Kidney (tissue), 14 donors: ENCODE measurements around the gene CCDC85B. TPM values are rescaled to one million over a fixed set of nuclear protein-coding genes. Genes with fewer than 3 reads are reported as not detected.

ENCODE experiments used
- DNase-seq, 5 donors: peaks; one replicate each; pipeline ENCODE4 v3.0.0-alpha.2; 2013 to 2020
- FAIRE-seq: peaks from 2 replicates; lab custom pipeline; 2012; peaks lifted over from hg19 to GRCh38; lab: Jason Lieb, UNC
- H3K27ac ChIP-seq, 2 donors: one replicate each; pipeline ENCODE4 v1.7.0; 2013; ENCODE audit warnings: low read depth in 2 of 2, low read length in 2 of 2, inconsistent platforms in 1 of 2
- H3K27me3 ChIP-seq: one replicate; pipeline ENCODE4 v1.7.1; 2013; ENCODE audit warnings: low read length, inconsistent platforms; ENCODE audit not compliant: control insufficient read depth, insufficient read depth
- H3K36me3 ChIP-seq, 3 donors: one replicate each; pipeline versions ENCODE4 v1.7.0 to v1.7.1; 2013; ENCODE audit warnings: low read length in 3 of 3, control low read depth in 1 of 3, inconsistent platforms in 1 of 3; ENCODE audit not compliant: insufficient read depth in 3 of 3, control insufficient read depth in 2 of 3
- H3K4me1 ChIP-seq, 3 donors: one replicate each; pipeline versions ENCODE4 v1.7.0 to v1.7.1; 2013; ENCODE audit warnings: low read length in 3 of 3, inconsistent platforms in 1 of 3, low read depth in 1 of 3; ENCODE audit not compliant: control insufficient read depth in 2 of 3, insufficient read depth in 2 of 3
- H3K4me3 ChIP-seq, 3 donors: one replicate each; pipeline versions ENCODE4 v1.7.0 to v1.8.1; 2013; ENCODE audit warnings: low read length in 3 of 3, control low read depth in 1 of 3, inconsistent platforms in 1 of 3
- H3K9ac ChIP-seq, 3 donors: one replicate each; pipeline versions ENCODE4 v1.7.0 to v1.7.1; 2013; ENCODE audit warnings: low read length in 3 of 3, control low read depth in 1 of 3, inconsistent platforms in 1 of 3
- H3K9me3 ChIP-seq, 3 donors: one replicate each; pipeline versions ENCODE4 v1.7.0 to v1.7.1; 2013; ENCODE audit warnings: low read length in 3 of 3, control low read depth in 1 of 3, inconsistent platforms in 1 of 3; ENCODE audit not compliant: control insufficient read depth in 2 of 3, insufficient read depth in 1 of 3
- intact Hi-C: fragments of 100-400 bp; cut with DNase I; formaldehyde crosslinking; loops from one replicate; pipeline ENCODE4 v1.11.1; 2022
- polyA plus RNA-seq: library from polyadenylated mRNA; stranded (reverse); fragments of 350-450 nt; fragmentation: Illumina TruSeq; extraction: RNeasy Lipid Tissue Mini Kit (QIAGEN cat#74804); gene quantifications from one replicate; pipeline ENCODE4 v1.2.3, GENCODE V29; 2014; ENCODE audit warnings: low read depth, low replicate concordance; ENCODE audit not compliant: insufficient read depth
- total RNA-seq: library from RNA; stranded (reverse); fragmentation: NEBNext Ultra II Directional; extraction: Animal tissue kit (Norgen Biotek cat#: 25700); gene quantifications from one replicate; pipeline ENCODE4 v1.2.1, GENCODE V29; 2021
- TF ChIP-seq, protein P1 (sequence below): IDR thresholded peaks from 3 replicates; pipeline ENCODE4 v1.5.1; 2012; ENCODE audit warnings: mild to moderate bottlenecking, moderate library complexity, borderline replicate concordance; ENCODE audit not compliant: insufficient read depth; ENCODE audit errors: extremely low read depth
- donor health status: control.
- donor health status: control.
- donor health status: control.
- donor health status: control.
- donor health status: control.
- donor health status: DM: yes; HTN: yes; CAD: no.
- donor health status: Normal renal cell carcinoma (clear cell type).

CCDC85B gene
- total and polyA plus RNA-seq, 2 donors from 2014 or later, result 26.1 to 31.8 TPM

- no peak overlapping the region for H3K9ac ChIP-seq
- intact Hi-C loops, result no loop called here
- FAIRE-seq, result no peak
These were observed 6.6 kb downstream of the CCDC85B start for GRCh38 chr11:65897020-65897471.

DNA sequence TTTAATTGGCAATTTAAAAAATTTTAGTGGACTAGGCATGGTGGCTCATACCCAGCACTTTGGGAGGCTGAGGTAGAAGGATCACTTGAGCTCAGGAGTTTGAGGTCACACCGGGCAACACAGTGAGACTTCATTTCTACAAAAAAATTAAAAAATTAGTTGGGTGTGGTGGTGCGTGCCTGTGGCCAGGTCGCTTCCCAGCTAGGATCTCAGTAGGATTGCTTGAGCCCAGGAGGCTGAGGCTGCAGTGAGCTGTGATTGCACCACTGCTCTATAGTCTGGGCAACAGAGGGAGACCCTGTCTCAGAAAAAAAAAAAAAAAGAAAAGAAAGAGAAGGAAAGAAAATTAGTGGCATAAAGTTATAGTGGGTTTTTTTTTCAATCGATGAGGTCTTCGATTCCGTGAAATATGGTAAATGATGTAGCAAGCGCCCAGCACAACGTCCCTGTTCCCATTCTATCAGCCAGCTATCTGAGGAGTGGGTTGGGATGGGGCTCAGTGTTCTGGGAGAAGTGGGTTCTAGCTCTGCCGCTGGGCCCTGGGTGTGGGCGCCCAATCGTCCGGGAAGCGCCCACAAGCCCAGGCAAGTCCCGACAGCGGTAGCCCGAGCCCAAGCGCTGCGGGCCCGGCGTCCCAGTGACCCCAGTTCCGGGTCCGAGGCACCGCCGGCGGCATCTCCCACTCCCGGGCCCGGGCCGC is 8.3 kb downstream of the CCDC85B start:
- DNase-seq (no peak), FAIRE-seq (no peak)
- Histone ChIP-seq H3K4me3 (no peak overlapping the region), H3K9ac (no peak overlapping the region), H3K36me3 (no peaks in the 10 kb centered on the region), H3K27ac (no peak overlapping the region), H3K4me1 (peaks cover 0 to 6% (median 3%) of the 10 kb centered on the region in 3 donors), H3K9me3 (no peaks in the 10 kb centered on the region), H3K27me3 (peaks cover 17% of the 10 kb centered on the region)
- TF ChIP-seq, protein P1, sequence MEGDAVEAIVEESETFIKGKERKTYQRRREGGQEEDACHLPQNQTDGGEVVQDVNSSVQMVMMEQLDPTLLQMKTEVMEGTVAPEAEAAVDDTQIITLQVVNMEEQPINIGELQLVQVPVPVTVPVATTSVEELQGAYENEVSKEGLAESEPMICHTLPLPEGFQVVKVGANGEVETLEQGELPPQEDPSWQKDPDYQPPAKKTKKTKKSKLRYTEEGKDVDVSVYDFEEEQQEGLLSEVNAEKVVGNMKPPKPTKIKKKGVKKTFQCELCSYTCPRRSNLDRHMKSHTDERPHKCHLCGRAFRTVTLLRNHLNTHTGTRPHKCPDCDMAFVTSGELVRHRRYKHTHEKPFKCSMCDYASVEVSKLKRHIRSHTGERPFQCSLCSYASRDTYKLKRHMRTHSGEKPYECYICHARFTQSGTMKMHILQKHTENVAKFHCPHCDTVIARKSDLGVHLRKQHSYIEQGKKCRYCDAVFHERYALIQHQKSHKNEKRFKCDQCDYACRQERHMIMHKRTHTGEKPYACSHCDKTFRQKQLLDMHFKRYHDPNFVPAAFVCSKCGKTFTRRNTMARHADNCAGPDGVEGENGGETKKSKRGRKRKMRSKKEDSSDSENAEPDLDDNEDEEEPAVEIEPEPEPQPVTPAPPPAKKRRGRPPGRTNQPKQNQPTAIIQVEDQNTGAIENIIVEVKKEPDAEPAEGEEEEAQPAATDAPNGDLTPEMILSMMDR, result no peak
- intact Hi-C loops, result no loop called here

More at GRCh38 chr11:65897020-65897471, 6.6 kb downstream of the CCDC85B start:
- Histone ChIP-seq H3K36me3 (no peaks in the 10 kb centered on the region), H3K9me3 (no peaks in the 10 kb centered on the region), H3K27ac (no peak overlapping the region), H3K27me3 (peaks cover 17% of the 10 kb centered on the region), H3K4me3 (no peak overlapping the region), H3K4me1 (peaks cover 0 to 11% (median 3%) of the 10 kb centered on the region in 3 donors)
- no peak for DNase-seq
- TF ChIP-seq, protein P1, result no peak

- peak overlapping the region in 1 of 3 donors; percentile 26 for H3K9ac ChIP-seq
These were observed 9.1 kb downstream of the CCDC85B start for GRCh38 chr11:65899356-65900124.

More at GRCh38 chr11:65899356-65900124, 9.1 kb downstream of the CCDC85B start:
- no peaks in the 10 kb centered on the region for H3K36me3 ChIP-seq
- FAIRE-seq (no peak), DNase-seq (peak in 4 of 5 donors; percentile 42 to 91 (median 56))
- H3K9me3 ChIP-seq, result no peaks in the 10 kb centered on the region
- H3K4me1 ChIP-seq, result peaks cover 0 to 6% (median 3%) of the 10 kb centered on the region in 3 donors
- TF ChIP-seq, protein P1, result no peak
- intact Hi-C loops, result no loop called here
- peaks cover 17% of the 10 kb centered on the region for H3K27me3 ChIP-seq
- no peak overlapping the region for H3K27ac ChIP-seq
- peak overlapping the region in 1 of 3 donors; percentile 47 for H3K4me3 ChIP-seq
